Stimulated activated CD4-positive, alpha-beta T cell treated with anti-CD3 and anti-CD28 coated beads, Interleukin-4, amount 100 ng/mL, for 24 hours (primary cell): Measurements from ENCODE around the gene SLC35G4.
"Not testable (repeated sequence)": the region's sequence is repeated elsewhere in the genome, so short reads cannot be mapped to it uniquely, and the experiment has no call there.

Experiments used
- DNase-seq: peaks from one replicate; pipeline ENCODE4 v3.0.0-alpha.2; 2020

Gene SLC35G4

GRCh38 chr18:11614981-11615380 lies 5.6 kb downstream of the SLC35G4 start:
- DNase-seq, result not testable (repeated sequence)

- not testable (repeated sequence) for DNase-seq
These were observed 37.9 kb downstream of the SLC35G4 start for GRCh38 chr18:11647310-11647709.

- DNase-seq, result not testable (repeated sequence)
These were observed 38.4 kb downstream of the SLC35G4 start for GRCh38 chr18:11647804-11648203.

GRCh38 chr18:11649839-11650238 lies 40.4 kb downstream of the SLC35G4 start:
- DNase-seq, result no peak

GRCh38 chr18:11651899-11652298 lies 42.5 kb downstream of the SLC35G4 start:
- no peak for DNase-seq

- no peak for DNase-seq
These were observed 44.1 kb downstream of the SLC35G4 start for GRCh38 chr18:11653521-11653920.

- peak; percentile 46 for DNase-seq
These were observed 45.6 kb downstream of the SLC35G4 start for GRCh38 chr18:11654736-11655605.

GRCh38 chr18:11655606-11655932 lies 46.2 kb downstream of the SLC35G4 start:
- no peak for DNase-seq

- DNase-seq, result no peak
These were observed 47.8 kb downstream of the SLC35G4 start for GRCh38 chr18:11657152-11657551.

- DNase-seq, result no peak
These were observed 48.2 kb downstream of the SLC35G4 start for GRCh38 chr18:11657554-11657953.

GRCh38 chr18:11658019-11658418 lies 48.6 kb downstream of the SLC35G4 start:
- no peak for DNase-seq

GRCh38 chr18:11658989-11659388 lies 49.6 kb downstream of the SLC35G4 start:
- no peak for DNase-seq
